Measurements from ENCODE around the gene SP6. TPM values are rescaled to one million over a fixed set of nuclear protein-coding genes. Genes with fewer than 3 reads are reported as not detected.

SP6 gene
- total RNA-seq, 4 donors from 2014 or later = 0.74 to 1.7 (median 1.2) TPM

DNA sequence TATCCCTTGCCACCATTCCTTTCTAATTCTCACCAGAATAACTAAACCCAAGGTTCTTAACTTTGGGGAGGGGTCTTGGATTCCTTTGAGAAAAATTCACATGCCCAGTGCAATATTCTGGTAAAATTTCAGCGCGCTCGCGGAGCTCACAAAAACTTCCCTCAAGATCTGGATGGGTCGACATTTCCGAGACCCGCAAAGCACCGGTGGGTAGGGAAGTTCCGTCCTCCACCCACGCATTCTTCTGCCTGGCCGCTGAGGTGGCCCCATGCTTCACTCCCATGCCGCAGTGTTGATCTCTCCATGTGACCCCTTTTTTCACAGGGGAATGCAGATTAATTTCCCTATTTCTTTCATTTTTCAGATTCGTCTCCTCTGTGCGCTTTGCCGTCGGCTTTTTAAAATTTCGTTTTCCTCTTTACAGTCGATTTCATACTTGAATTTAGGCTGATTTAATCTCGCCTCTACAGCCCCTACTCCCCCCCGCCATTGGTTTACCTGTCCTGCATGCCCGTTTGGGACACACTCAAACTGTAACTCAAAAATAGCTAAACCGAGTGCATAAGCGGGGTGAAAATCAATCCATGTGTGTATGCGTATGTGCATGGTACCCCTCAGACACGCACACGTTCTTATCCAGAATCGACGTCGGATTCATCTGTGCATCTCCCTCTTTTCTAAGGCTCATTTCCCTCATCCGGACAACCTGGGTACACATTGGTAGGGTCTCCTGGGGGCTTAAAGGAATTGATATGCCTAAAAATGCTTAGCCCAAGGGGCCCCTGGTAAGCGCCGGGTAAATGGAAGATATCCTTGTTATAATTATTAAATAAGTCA is 1.4 kb upstream of the SP6 start:
- ATAC-seq (ENCODE audit: low FRiP score) (no peak), DNase-seq (ENCODE audit: low spot score) (no peak)
- TF ChIP-seq, protein P1, sequence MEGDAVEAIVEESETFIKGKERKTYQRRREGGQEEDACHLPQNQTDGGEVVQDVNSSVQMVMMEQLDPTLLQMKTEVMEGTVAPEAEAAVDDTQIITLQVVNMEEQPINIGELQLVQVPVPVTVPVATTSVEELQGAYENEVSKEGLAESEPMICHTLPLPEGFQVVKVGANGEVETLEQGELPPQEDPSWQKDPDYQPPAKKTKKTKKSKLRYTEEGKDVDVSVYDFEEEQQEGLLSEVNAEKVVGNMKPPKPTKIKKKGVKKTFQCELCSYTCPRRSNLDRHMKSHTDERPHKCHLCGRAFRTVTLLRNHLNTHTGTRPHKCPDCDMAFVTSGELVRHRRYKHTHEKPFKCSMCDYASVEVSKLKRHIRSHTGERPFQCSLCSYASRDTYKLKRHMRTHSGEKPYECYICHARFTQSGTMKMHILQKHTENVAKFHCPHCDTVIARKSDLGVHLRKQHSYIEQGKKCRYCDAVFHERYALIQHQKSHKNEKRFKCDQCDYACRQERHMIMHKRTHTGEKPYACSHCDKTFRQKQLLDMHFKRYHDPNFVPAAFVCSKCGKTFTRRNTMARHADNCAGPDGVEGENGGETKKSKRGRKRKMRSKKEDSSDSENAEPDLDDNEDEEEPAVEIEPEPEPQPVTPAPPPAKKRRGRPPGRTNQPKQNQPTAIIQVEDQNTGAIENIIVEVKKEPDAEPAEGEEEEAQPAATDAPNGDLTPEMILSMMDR (IDR thresholded peaks at IDR 0.05) = no peak

DNA sequence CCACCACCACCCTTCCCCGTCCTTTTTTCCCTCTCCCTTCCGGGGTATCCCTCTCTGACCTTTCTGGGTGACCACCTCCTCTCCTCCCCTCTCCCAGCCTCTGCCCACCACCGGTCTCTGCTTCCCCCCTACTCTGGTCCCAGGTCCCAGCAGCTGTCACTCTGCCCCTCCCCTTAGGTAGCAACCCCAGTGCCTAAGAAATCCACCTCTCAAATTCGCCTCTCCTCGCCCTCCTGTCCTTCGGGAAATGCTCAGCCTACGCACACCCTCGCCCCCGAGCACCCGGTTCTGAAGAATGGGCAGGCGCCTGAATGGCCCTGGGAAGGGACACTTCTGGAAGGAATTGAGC is 775 bp upstream of the SP6 start:
- TF ChIP-seq, protein P1 (IDR thresholded peaks at IDR 0.05) = no peak
- DNase-seq (ENCODE audit: low spot score) = no peak
- ATAC-seq (ENCODE audit: low FRiP score) = no peak

DNA sequence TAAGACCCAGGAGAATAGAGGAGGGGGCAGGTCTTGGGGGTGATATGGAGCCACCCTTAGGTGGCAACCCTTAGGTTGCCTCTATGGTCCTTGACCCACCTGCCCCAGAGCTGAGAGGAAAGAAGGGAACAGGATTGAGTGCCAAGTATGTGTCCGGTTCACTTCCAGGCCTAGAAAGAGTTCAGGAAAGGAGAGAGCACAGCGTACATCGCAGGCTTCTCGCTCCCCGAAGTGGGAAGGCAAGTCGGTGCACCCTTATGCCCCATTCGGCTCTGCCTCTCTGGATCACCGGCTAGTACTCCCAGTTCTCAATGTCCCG is 631 bp downstream of the SP6 start:
- no peak for ATAC-seq (ENCODE audit: low FRiP score)
- TF ChIP-seq, protein P1 (IDR thresholded peaks at IDR 0.05) = no peak
- DNase-seq (ENCODE audit: low spot score) = no peak

DNA sequence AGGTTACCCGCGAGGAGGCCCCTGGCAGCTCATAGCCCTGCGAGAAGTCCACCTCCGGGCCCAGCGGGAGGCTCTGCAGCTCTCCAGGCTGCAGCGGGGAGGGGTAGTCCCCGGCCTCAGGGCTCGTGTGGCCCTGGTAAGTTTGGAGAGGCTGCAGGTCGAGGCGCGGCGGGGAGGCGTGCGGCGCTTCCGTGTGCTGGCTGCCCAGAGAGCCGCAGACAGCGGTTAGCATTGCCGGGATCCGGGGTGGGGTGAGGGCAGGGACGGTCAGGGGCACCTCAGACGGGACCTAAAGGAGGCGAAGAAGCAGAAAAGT is 2.8 kb downstream of the SP6 start:
- DNase-seq (ENCODE audit: low spot score) (no peak), ATAC-seq (ENCODE audit: low FRiP score) (no peak)
- TF ChIP-seq, protein P1 (IDR thresholded peaks at IDR 0.05) = no peak

DNA sequence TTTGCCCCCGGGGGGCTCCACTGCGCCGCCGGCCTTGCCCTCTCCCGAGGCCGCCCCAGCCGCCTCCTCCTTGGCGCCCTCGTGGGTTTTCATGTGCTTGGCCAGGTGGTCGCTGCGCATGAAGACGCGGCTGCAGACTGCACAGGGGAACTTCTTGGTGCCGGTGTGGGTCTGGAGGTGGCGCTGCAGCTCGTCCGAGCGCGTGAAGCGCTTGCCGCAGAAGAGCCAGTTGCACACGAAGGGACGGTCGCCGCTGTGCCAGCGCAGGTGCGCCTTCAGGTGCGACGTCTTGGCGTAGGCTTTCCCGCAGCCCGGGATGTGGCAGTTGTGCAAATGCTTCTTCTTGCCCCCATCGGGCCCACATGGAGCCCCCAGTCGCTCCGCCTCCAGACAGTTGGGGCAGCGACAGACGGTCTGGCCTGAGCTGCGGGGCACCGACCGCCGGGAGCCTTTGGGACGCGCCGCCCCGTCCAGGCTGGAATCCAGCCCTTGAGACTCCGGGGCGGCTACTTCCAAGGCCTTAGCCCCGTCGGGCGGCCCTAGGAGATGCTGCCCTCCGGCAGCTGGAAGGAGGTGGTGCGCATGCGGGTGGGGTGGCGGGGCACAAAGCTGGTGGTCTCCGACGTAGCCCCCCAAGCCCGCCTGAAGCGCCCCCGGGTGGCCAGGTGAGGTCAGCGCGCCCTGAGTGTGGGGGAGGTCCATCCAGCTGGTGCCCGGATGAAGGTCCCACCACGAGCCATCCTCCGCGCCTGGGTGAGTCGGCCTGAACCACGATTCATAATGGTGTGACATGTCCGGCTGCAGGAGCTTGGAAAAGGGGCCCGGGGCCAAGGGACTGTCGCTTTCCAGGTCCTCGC is 3.4 kb downstream of the SP6 start:
- TF ChIP-seq, protein P1 (IDR thresholded peaks at IDR 0.05) = no peak
- ATAC-seq (ENCODE audit: low FRiP score) = no peak
- no peak for DNase-seq (ENCODE audit: low spot score)

DNA sequence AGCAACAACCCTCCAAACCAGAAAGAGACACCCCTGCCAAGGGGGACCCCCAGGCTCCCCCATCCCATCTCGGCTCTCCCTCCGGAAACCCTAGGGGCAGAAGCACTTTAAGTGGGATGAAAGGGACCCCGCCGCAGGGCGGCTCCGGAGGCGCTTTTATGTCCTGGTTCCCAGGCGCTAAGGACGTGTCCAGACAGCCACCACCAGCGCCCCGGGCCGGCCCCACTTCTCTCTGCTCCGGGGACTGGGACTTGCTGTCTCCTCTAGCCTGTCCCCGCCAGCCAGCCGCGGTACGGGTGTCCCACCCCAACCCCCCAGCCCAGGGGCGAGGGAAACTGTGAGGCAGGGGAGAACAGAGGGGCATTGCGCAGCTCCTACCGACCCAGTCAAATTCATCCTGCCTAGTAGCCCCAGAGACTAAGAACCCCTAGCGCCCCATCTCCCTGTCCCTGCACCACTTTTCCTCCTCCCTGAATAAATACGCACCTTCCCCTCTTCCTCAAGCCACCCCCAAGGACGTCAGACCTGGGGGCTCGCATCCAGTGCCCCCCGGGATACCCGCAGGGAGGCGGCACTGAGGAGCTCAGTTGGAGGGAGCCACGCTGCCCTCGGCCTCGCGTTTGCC is 4.1 kb downstream of the SP6 start:
- TF ChIP-seq, protein P1 (IDR thresholded peaks at IDR 0.05) = no peak
- ATAC-seq (ENCODE audit: low FRiP score) (no peak), DNase-seq (ENCODE audit: low spot score) (no peak)

All from omental fat pad (tissue), 4 donors.